Measurements from ENCODE around the gene HEYL.

The HEYL gene

DNA sequence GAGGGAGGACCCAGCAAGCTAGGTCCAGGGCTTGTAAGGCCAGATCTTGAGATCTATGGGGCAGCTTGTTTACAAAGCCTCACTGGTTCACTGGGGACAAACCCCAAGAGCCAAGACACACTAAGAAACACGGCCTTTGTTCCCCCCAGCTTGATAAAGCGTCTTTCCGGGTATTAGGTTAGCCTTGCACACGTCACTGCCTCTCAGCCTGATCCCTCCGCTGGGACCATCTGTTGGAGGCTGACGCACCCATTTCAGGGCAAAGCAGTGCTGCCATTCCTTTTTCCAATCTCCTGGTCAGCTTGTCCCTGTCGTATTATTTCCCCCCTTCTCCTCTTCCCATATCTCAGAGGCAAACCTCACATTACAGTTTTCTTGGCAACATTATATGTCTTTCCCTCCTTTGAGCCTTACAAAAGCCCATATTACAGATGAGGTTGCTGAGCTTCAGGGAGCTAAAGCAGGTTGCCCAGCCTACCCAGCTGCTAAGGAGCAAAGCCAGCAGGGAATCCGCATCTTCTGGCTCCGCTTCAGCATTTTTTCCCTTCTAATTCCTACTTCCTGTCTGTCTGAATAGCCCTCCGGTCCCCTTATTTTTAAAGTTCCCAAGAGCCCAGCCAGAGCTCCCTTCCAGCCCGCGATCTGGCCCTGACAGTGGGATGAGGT, 4.1 kb downstream of the HEYL start:
- Histone ChIP-seq H4K20me1 (ENCODE audit: insufficient read depth, low read length, poor library complexity, severe bottlenecking) (no peaks in the 10 kb centered on the region), H2AFZ (ENCODE audit: low read length) (no peak overlapping the region), H3K4me1 (ENCODE audit: insufficient read depth, low read length, poor library complexity, severe bottlenecking) (no peaks in the 10 kb centered on the region), H3K9ac (ENCODE audit: low read depth, low read length, poor library complexity, severe bottlenecking) (no peak overlapping the region), H3K27me3 (ENCODE audit: insufficient read depth, low read length, poor library complexity, severe bottlenecking) (no peaks in the 10 kb centered on the region), H3K9me2 (replicated peaks; ENCODE audit: low read depth, low read length) (no peaks in the 10 kb centered on the region), H3K9me3 (ENCODE audit: insufficient read depth, low read depth, low read length) (no peaks in the 10 kb centered on the region), H3K36me3 (ENCODE audit: insufficient read depth, low read length) (no peaks in the 10 kb centered on the region), H3K4me3 (ENCODE audit: low read length, poor library complexity, severe bottlenecking) (no peak overlapping the region), H3F3A (ENCODE audit: low read depth) (no peaks in the 10 kb centered on the region), H3K79me2 (ENCODE audit: insufficient read depth, low read length) (no peaks in the 10 kb centered on the region), H3K4me2 (ENCODE audit: low read depth, low read length, poor library complexity, severe bottlenecking) (no peak overlapping the region)
- TF ChIP-seq, protein P1, sequence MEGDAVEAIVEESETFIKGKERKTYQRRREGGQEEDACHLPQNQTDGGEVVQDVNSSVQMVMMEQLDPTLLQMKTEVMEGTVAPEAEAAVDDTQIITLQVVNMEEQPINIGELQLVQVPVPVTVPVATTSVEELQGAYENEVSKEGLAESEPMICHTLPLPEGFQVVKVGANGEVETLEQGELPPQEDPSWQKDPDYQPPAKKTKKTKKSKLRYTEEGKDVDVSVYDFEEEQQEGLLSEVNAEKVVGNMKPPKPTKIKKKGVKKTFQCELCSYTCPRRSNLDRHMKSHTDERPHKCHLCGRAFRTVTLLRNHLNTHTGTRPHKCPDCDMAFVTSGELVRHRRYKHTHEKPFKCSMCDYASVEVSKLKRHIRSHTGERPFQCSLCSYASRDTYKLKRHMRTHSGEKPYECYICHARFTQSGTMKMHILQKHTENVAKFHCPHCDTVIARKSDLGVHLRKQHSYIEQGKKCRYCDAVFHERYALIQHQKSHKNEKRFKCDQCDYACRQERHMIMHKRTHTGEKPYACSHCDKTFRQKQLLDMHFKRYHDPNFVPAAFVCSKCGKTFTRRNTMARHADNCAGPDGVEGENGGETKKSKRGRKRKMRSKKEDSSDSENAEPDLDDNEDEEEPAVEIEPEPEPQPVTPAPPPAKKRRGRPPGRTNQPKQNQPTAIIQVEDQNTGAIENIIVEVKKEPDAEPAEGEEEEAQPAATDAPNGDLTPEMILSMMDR (conservative IDR thresholded peaks at IDR 0.05; ENCODE audit: low read length) = no peak
- no peak for TF ChIP-seq EZH2phosphoT487 (IDR thresholded peaks at IDR 0.05; ENCODE audit: borderline replicate concordance)

DNA sequence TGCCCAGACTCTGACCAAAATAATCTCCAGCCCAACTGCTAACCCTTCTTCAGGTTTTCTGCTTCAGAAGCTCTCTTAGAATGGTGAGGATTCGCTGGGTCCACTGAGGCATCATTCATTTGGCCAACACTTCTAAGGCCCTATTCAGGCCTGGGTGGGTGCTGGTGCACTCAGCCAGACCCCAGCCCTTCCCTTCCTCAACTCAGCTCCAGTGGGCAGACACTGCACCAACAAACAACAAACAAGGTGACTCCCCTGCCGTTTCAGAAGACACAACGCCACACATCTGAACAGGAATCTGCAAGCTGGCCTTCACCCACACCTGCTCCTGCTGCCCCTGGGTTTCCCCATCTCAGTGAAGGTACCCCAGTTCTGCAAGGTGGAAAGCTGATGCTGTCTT, 6.0 kb downstream of the HEYL start:
- Histone ChIP-seq H3K4me3 (ENCODE audit: low read length, poor library complexity, severe bottlenecking) (no peak overlapping the region), H3F3A (ENCODE audit: low read depth) (no peaks in the 10 kb centered on the region), H4K20me1 (ENCODE audit: insufficient read depth, low read length, poor library complexity, severe bottlenecking) (no peaks in the 10 kb centered on the region), H3K79me2 (ENCODE audit: insufficient read depth, low read length) (no peaks in the 10 kb centered on the region), H3K27me3 (ENCODE audit: insufficient read depth, low read length, poor library complexity, severe bottlenecking) (no peaks in the 10 kb centered on the region), H3K4me1 (ENCODE audit: insufficient read depth, low read length, poor library complexity, severe bottlenecking) (no peaks in the 10 kb centered on the region), H3K4me2 (ENCODE audit: low read depth, low read length, poor library complexity, severe bottlenecking) (no peak overlapping the region), H2AFZ (ENCODE audit: low read length) (no peak overlapping the region), H3K36me3 (ENCODE audit: insufficient read depth, low read length) (no peaks in the 10 kb centered on the region), H3K9me2 (replicated peaks; ENCODE audit: low read depth, low read length) (no peaks in the 10 kb centered on the region), H3K9me3 (ENCODE audit: insufficient read depth, low read depth, low read length) (no peaks in the 10 kb centered on the region), H3K9ac (ENCODE audit: low read depth, low read length, poor library complexity, severe bottlenecking) (no peak overlapping the region)
- TF ChIP-seq, protein P1 (conservative IDR thresholded peaks at IDR 0.05; ENCODE audit: low read length) = no peak
- TF ChIP-seq EZH2phosphoT487 (IDR thresholded peaks at IDR 0.05; ENCODE audit: borderline replicate concordance) = no peak

DNA sequence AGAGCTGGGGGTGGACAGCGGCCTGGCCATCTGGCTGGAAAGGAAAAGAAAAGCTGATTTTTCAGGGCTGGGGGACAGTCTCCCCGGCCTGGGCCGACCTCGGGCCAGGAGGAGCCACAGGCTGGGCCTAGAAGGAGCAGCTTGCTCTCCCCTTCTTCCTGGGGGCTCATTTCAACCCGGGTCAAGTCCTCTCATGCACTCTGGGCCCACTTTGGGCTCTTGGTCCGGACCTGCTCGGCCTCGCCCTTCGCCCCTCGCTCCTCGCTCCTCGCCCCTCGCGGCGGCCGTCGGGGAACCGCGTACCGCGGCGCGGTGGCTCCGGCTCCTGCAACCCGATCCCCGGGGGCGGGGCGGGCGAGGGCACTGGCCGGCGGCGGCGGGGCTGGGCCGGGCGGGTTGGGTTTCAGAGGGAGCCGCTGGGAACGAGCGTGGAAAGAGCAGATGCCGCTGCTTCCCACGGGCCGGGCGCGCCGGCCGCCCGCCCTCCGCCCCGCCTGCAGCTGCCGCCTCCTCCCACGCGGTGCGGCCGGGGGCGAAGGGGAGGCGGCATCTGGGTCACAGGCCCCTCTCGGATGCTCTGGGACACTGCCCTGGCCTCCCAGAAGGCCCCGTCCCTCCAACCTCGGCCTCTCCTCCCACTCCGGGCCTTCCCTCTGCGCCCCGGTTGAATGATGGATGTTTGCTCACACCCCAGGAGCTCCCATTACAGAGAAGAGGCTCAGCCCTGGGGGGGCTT, 6.6 kb downstream of the HEYL start:
- Histone ChIP-seq H3F3A (ENCODE audit: low read depth) (no peaks in the 10 kb centered on the region), H3K9me2 (replicated peaks; ENCODE audit: low read depth, low read length) (no peaks in the 10 kb centered on the region), H4K20me1 (ENCODE audit: insufficient read depth, low read length, poor library complexity, severe bottlenecking) (no peaks in the 10 kb centered on the region), H2AFZ (ENCODE audit: low read length) (no peak overlapping the region), H3K4me3 (ENCODE audit: low read length, poor library complexity, severe bottlenecking) (no peak overlapping the region), H3K4me2 (ENCODE audit: low read depth, low read length, poor library complexity, severe bottlenecking) (no peak overlapping the region), H3K79me2 (ENCODE audit: insufficient read depth, low read length) (no peaks in the 10 kb centered on the region), H3K9me3 (ENCODE audit: insufficient read depth, low read depth, low read length) (no peaks in the 10 kb centered on the region), H3K36me3 (ENCODE audit: insufficient read depth, low read length) (no peaks in the 10 kb centered on the region), H3K9ac (ENCODE audit: low read depth, low read length, poor library complexity, severe bottlenecking) (no peak overlapping the region), H3K4me1 (ENCODE audit: insufficient read depth, low read length, poor library complexity, severe bottlenecking) (no peaks in the 10 kb centered on the region), H3K27me3 (ENCODE audit: insufficient read depth, low read length, poor library complexity, severe bottlenecking) (no peaks in the 10 kb centered on the region)
- TF ChIP-seq, protein P1 (conservative IDR thresholded peaks at IDR 0.05; ENCODE audit: low read length) = no peak
- TF ChIP-seq EZH2phosphoT487 (IDR thresholded peaks at IDR 0.05; ENCODE audit: borderline replicate concordance) = no peak
